ENCODE results near the gene SETD1A.

The SETD1A gene

DNA sequence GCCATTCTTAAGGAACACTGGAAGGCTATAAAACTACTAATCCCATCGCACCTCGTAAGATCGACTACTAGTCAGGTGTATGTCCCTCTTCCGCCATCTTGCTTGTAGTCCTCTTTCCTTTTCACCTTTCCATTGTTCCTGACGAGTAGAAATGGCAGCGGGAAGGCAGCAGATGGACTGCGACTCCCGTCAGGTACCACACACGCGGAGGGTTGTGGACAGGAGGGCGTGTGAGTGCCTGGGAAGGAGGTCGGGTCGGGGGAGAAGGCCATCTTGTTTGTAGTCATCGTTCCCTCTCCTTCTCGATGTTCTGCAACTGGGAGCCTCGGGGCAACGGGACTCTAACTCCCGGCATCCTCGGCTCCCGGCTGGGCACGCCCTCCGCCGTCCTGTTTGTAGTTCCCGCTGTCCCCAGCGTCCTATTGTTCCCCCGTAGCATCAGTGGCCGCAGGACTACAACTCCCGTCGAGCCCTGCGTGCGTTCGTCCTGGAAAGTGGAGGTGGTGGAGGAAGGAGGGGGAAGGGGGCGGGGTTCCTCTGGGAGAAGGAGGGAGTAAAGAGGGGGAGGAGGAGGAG lies 34.5 kb upstream of the SETD1A start:
- H3K9me3 ChIP-seq (ENCODE audit: insufficient read depth, low read depth, low read length), result no peaks in the 10 kb centered on the region
- no peaks in the 10 kb centered on the region for H3K9me2 ChIP-seq (replicated peaks; ENCODE audit: low read depth, low read length)
- peak overlapping the region; percentile 82 for H3K4me3 ChIP-seq (ENCODE audit: low read length, poor library complexity, severe bottlenecking)
- no peaks in the 10 kb centered on the region for H3K36me3 ChIP-seq (ENCODE audit: insufficient read depth, low read length)
- H3F3A ChIP-seq (ENCODE audit: low read depth), result no peaks in the 10 kb centered on the region
- H3K4me2 ChIP-seq (ENCODE audit: low read depth, low read length, poor library complexity, severe bottlenecking), result peak overlapping the region; percentile 100
- peaks cover 29% of the 10 kb centered on the region for H3K4me1 ChIP-seq (ENCODE audit: insufficient read depth, low read length, poor library complexity, severe bottlenecking)
- peak overlapping the region; percentile 90 for H2AFZ ChIP-seq (ENCODE audit: low read length)
- peaks cover 40% of the 10 kb centered on the region for H3K79me2 ChIP-seq (ENCODE audit: insufficient read depth, low read length)
- H3K27me3 ChIP-seq (ENCODE audit: insufficient read depth, low read length, poor library complexity, severe bottlenecking), result no peaks in the 10 kb centered on the region
- H3K9ac ChIP-seq (ENCODE audit: low read depth, low read length, poor library complexity, severe bottlenecking), result peak overlapping the region; percentile 83
- TF ChIP-seq CTCF (conservative IDR thresholded peaks at IDR 0.05; ENCODE audit: low read length) (no peak), EZH2phosphoT487 (IDR thresholded peaks at IDR 0.05; ENCODE audit: borderline replicate concordance) (no peak)
- H4K20me1 ChIP-seq (ENCODE audit: insufficient read depth, low read length, poor library complexity, severe bottlenecking), result peaks cover 14% of the 10 kb centered on the region

GRCh38 chr16:30923554-30924075 lies 33.9 kb upstream of the SETD1A start, which contains the start of gene FBXL19:
TSS of gene FBXL19 (plus strand) at chr16:30923572. CDS start at chr16:30925755, 2,183 bp downstream.
- Histone ChIP-seq H3K9me3 (ENCODE audit: insufficient read depth, low read depth, low read length) (no peaks in the 10 kb centered on the region), H2AFZ (ENCODE audit: low read length) (peak within 1 kb of the TSS; percentile 90), H3K4me2 (ENCODE audit: low read depth, low read length, poor library complexity, severe bottlenecking) (peak within 1 kb of the TSS; percentile 100), H3K4me3 (ENCODE audit: low read length, poor library complexity, severe bottlenecking) (peak within 1 kb of the TSS; percentile 82), H4K20me1 (ENCODE audit: insufficient read depth, low read length, poor library complexity, severe bottlenecking) (peaks cover 14% of the 10 kb centered on the region), H3F3A (ENCODE audit: low read depth) (no peaks in the 10 kb centered on the region), H3K4me1 (ENCODE audit: insufficient read depth, low read length, poor library complexity, severe bottlenecking) (peaks cover 29% of the 10 kb centered on the region), H3K36me3 (ENCODE audit: insufficient read depth, low read length) (no peaks in the 10 kb centered on the region), H3K27me3 (ENCODE audit: insufficient read depth, low read length, poor library complexity, severe bottlenecking) (no peaks in the 10 kb centered on the region), H3K9me2 (replicated peaks; ENCODE audit: low read depth, low read length) (no peaks in the 10 kb centered on the region), H3K9ac (ENCODE audit: low read depth, low read length, poor library complexity, severe bottlenecking) (peak within 1 kb of the TSS; percentile 83), H3K79me2 (ENCODE audit: insufficient read depth, low read length) (peaks cover 40% of the 10 kb centered on the region)
- TF ChIP-seq CTCF (conservative IDR thresholded peaks at IDR 0.05; ENCODE audit: low read length) (no peak), EZH2phosphoT487 (IDR thresholded peaks at IDR 0.05; ENCODE audit: borderline replicate concordance) (no peak)

DNA sequence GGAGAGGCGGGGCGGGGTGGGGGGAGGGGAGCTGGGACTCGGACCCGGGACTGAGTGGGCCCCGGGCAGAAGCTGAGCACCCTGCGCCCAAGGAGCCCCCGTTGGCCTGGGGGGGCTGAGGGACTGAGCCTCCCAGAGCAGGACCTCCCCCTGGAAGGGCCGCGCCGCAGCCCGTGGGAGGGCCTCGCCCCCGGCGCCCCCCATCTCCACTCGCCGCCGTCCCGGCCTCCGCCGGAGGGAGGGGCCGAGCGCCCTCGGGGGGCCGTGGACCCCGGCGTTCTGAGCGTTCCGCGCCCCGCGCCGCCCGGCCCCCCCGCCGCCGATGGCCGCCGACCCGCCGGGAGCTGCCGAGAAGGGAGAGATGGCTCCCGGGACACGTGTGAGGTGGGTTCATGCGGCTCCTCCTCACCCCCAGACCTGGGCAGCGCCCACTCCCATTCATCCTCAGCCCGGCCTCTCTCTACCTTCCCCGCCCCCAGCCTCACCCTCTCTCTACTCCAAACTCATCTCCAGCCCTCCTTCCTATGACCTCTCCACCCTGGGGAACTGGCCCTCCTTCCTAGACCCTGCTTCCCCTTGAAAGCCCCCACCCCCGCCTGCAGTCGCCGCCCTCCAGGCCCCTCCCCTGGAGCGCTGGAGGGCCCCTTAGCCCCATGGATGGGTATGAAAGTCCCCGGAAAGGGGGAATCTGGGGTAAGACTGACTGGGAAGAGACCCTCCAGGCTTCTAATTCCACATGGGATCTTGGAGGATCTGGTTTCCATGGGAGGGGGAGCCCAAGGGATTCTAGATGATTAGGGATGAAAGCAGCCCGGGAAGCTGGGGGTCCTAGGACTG lies 33.3 kb upstream of the SETD1A start:
- Histone ChIP-seq H3K79me2 (ENCODE audit: insufficient read depth, low read length) (peaks cover 40% of the 10 kb centered on the region), H3K9ac (ENCODE audit: low read depth, low read length, poor library complexity, severe bottlenecking) (peak overlapping the region; percentile 83), H3K36me3 (ENCODE audit: insufficient read depth, low read length) (no peaks in the 10 kb centered on the region), H2AFZ (ENCODE audit: low read length) (no peak overlapping the region), H3K4me1 (ENCODE audit: insufficient read depth, low read length, poor library complexity, severe bottlenecking) (peaks cover 29% of the 10 kb centered on the region), H3K4me2 (ENCODE audit: low read depth, low read length, poor library complexity, severe bottlenecking) (peak overlapping the region; percentile 100), H3K9me2 (replicated peaks; ENCODE audit: low read depth, low read length) (no peaks in the 10 kb centered on the region), H3K9me3 (ENCODE audit: insufficient read depth, low read depth, low read length) (no peaks in the 10 kb centered on the region), H3F3A (ENCODE audit: low read depth) (no peaks in the 10 kb centered on the region), H3K4me3 (ENCODE audit: low read length, poor library complexity, severe bottlenecking) (peak overlapping the region; percentile 82), H4K20me1 (ENCODE audit: insufficient read depth, low read length, poor library complexity, severe bottlenecking) (peaks cover 14% of the 10 kb centered on the region), H3K27me3 (ENCODE audit: insufficient read depth, low read length, poor library complexity, severe bottlenecking) (no peaks in the 10 kb centered on the region)
- TF ChIP-seq EZH2phosphoT487 (IDR thresholded peaks at IDR 0.05; ENCODE audit: borderline replicate concordance) (no peak), CTCF (conservative IDR thresholded peaks at IDR 0.05; ENCODE audit: low read length) (no peak)

All from Loucy (cell line).